Large intestine (tissue), 12 donors: ENCODE data around the gene KRTAP4-2. TPM values are rescaled to one million over a fixed set of nuclear protein-coding genes. Genes with fewer than 3 reads are reported as not detected.
"Not testable (repeated sequence)": the region's sequence is repeated elsewhere in the genome, so short reads cannot be mapped to it uniquely, and the experiment has no call there.

ENCODE experiments used
- DNase-seq, 2 donors: peaks; one replicate each; pipeline versions ENCODE4 v3.0.0 to v3.0.0-alpha.2; 2013
- H3K27ac ChIP-seq: one replicate; pipeline ENCODE4 v1.5.1; 2013; ENCODE audit warnings: low read length
- H3K27me3 ChIP-seq: 2 replicates; pipeline ENCODE4 v1.6.1; 2013; ENCODE audit warnings: low read length; ENCODE audit not compliant: control insufficient read depth, insufficient read depth
- H3K36me3 ChIP-seq: 2 replicates; pipeline ENCODE4 v1.6.1; 2013; ENCODE audit warnings: low read length; ENCODE audit not compliant: control insufficient read depth, insufficient read depth
- H3K4me1 ChIP-seq: one replicate; pipeline ENCODE4 v1.6.1; 2013; ENCODE audit warnings: low read length; ENCODE audit not compliant: control insufficient read depth, insufficient read depth
- H3K4me3 ChIP-seq: one replicate; pipeline ENCODE4 v1.5.1; 2013; ENCODE audit warnings: low read length
- H3K9me3 ChIP-seq: one replicate; pipeline ENCODE4 v1.6.1; 2013; ENCODE audit warnings: mild to moderate bottlenecking, low read depth, low read length, moderate library complexity; ENCODE audit not compliant: control insufficient read depth
- WGBS: methylation state at CpG from one replicate; pipeline ENCODE4 v1.1.5; 2013; ENCODE audit warnings: low lambda C conversion rate; ENCODE audit not compliant: insufficient coverage; 5-methylcytosine and 5-hydroxymethylcytosine counted together
- long read RNA-seq, 11 donors: transcript quantifications; one replicate each; lab custom pipeline, GENCODE V29; 2026
- polyA plus RNA-seq: library from polyadenylated mRNA; unstranded; fragments of 120-200 nt; gene quantifications from one replicate; pipeline ENCODE4 v1.2.1, GENCODE V29; 2013

Gene KRTAP4-2
- not detected for polyA plus RNA-seq
- long read RNA-seq, donor 1, result 0 reads
- long read RNA-seq, donor 2, result 0 reads
- long read RNA-seq, donor 3, result 0 reads
- long read RNA-seq, donor 4, result 0 reads
- long read RNA-seq, donor 5, result 0 reads
- long read RNA-seq, donor 6, result 0 reads
- long read RNA-seq, donor 7, result 0 reads
- long read RNA-seq, donor 8, result 0 reads
- long read RNA-seq, donor 9, result 0 reads
- long read RNA-seq, donor 10, result 0 reads
- long read RNA-seq, donor 11, result 0 reads

- no peak within 1 kb of the TSS for H3K4me3 ChIP-seq
- peaks cover 52% of the 10 kb centered on the region for H3K27me3 ChIP-seq
- no peaks in the 10 kb centered on the region for H3K36me3 ChIP-seq
- no peak for DNase-seq
- H3K9me3 ChIP-seq, result no peaks in the 10 kb centered on the region
- no peak within 1 kb of the TSS for H3K27ac ChIP-seq
- H3K4me1 ChIP-seq, result peaks cover 2% of the 10 kb centered on the region
- no CpG with 5 or more reads among the region's 7 CpGs for WGBS
Observed at GRCh38 chr17:41177727-41178271, at the start of gene KRTAP4-2. Gene KRTAP4-2 (minus strand): TSS chr17:41178221. CDS start chr17:41178164, 57 bp downstream.

- H3K4me1 ChIP-seq, H3K27ac ChIP-seq, H3K4me3 ChIP-seq, H3K36me3 ChIP-seq, H3K9me3 ChIP-seq, H3K27me3 ChIP-seq, DNase-seq: not testable (repeated sequence)
- no CpG with 5 or more reads among the region's 4 CpGs for WGBS
Observed at GRCh38 chr17:41226598-41227095, 48.6 kb upstream of the KRTAP4-2 start, which contains the start of gene KRTAP9-2. Gene KRTAP9-2 (plus strand): TSS chr17:41226648. CDS start chr17:41226655, 7 bp downstream.

- Histone ChIP-seq H3K9me3 (no peaks in the 10 kb centered on the region), H3K27me3 (peaks cover 4% of the 10 kb centered on the region), H3K4me3 (no peak overlapping the region), H3K4me1 (no peaks in the 10 kb centered on the region), H3K27ac (no peak overlapping the region), H3K36me3 (no peaks in the 10 kb centered on the region)
- no CpG with 5 or more reads among the region's 6 CpGs for WGBS
- no peak for DNase-seq
Observed at GRCh38 chr17:41226051-41226450, 48.0 kb upstream of the KRTAP4-2 start.

DNA sequence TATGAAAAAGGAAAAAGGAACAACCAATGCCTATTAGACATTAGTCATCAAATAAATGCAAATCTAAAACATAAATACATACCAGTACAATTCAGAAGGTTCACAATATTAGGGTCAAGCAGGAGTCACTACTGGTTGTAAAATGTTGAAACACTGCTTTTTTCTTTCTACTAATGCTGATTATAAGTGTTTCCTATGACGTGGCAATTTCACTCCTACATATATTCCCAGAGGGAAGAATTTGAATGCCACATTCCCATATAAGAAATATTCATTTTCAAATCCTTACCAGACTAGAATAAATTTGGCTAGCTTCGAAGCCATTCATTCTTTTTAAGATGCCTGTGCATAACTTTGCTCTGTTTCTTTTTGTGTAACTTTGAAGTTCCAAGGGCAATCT is 45.8 kb upstream of the KRTAP4-2 start:
- WGBS, result no CpG with 5 or more reads among the region's 2 CpGs
- DNase-seq, result no peak
- H3K27ac ChIP-seq, result no peak overlapping the region
- peaks cover 4% of the 10 kb centered on the region for H3K27me3 ChIP-seq
- H3K9me3 ChIP-seq, result no peaks in the 10 kb centered on the region
- H3K4me1 ChIP-seq, result no peaks in the 10 kb centered on the region
- H3K36me3 ChIP-seq, result no peaks in the 10 kb centered on the region
- H3K4me3 ChIP-seq, result no peak overlapping the region

GRCh38 chr17:41215681-41216080 is 37.7 kb upstream of the KRTAP4-2 start:
- DNase-seq, result no peak
- WGBS, result no CpG with 5 or more reads among the region's 1 CpG
- H3K27ac ChIP-seq, result no peak overlapping the region
- no peak overlapping the region for H3K4me3 ChIP-seq
- no peaks in the 10 kb centered on the region for H3K4me1 ChIP-seq
- no peaks in the 10 kb centered on the region for H3K36me3 ChIP-seq
- H3K9me3 ChIP-seq, result no peaks in the 10 kb centered on the region
- peaks cover 3% of the 10 kb centered on the region for H3K27me3 ChIP-seq

GRCh38 chr17:41212524-41213169 is 34.6 kb upstream of the KRTAP4-2 start:
- H3K27ac ChIP-seq, result no peak overlapping the region
- no CpG with 5 or more reads among the region's 7 CpGs for WGBS
- H3K4me1 ChIP-seq, result no peaks in the 10 kb centered on the region
- H3K4me3 ChIP-seq, result no peak overlapping the region
- H3K9me3 ChIP-seq, result no peaks in the 10 kb centered on the region
- H3K27me3 ChIP-seq, result peaks cover 10% of the 10 kb centered on the region
- DNase-seq, result no peak
- no peaks in the 10 kb centered on the region for H3K36me3 ChIP-seq

- no CpG with 5 or more reads among the region's 1 CpG for WGBS
- H3K36me3 ChIP-seq, result no peaks in the 10 kb centered on the region
- peaks cover 10% of the 10 kb centered on the region for H3K27me3 ChIP-seq
- no peak overlapping the region for H3K4me3 ChIP-seq
- no peaks in the 10 kb centered on the region for H3K9me3 ChIP-seq
- no peaks in the 10 kb centered on the region for H3K4me1 ChIP-seq
- no peak overlapping the region for H3K27ac ChIP-seq
- DNase-seq, result no peak
Observed at GRCh38 chr17:41211845-41212466, 33.9 kb upstream of the KRTAP4-2 start.

GRCh38 chr17:41199421-41200078 is 21.5 kb upstream of the KRTAP4-2 start:
- Histone ChIP-seq H3K9me3 (no peaks in the 10 kb centered on the region), H3K4me3 (no peak overlapping the region), H3K4me1 (no peaks in the 10 kb centered on the region), H3K27ac (no peak overlapping the region), H3K36me3 (no peaks in the 10 kb centered on the region), H3K27me3 (no peaks in the 10 kb centered on the region)
- no CpG with 5 or more reads among the region's 5 CpGs for WGBS
- DNase-seq, result no peak

DNA sequence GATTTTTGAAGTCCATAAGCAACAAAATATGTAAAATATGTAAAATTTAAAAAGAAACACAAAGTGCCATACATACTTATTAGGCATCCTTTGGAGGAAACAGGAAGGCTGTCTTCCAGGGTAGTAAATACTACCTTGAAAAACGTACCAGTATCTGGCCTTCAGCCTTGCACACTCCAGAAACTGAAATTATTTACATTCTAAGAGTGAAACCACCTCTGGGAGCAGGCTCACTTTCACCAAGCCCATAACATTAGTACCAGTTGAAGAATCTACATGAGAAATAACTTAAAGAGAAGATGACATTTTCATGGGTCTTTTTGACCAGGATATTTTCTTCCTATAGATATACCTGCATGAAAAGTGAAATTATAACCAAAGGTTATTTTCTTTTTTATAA is 18.0 kb upstream of the KRTAP4-2 start:
- no peaks in the 10 kb centered on the region for H3K36me3 ChIP-seq
- H3K27ac ChIP-seq, result no peak overlapping the region
- no CpG with 5 or more reads among the region's 1 CpG for WGBS
- H3K4me3 ChIP-seq, result no peak overlapping the region
- no peak for DNase-seq
- peaks cover 4% of the 10 kb centered on the region for H3K27me3 ChIP-seq
- H3K4me1 ChIP-seq, result no peaks in the 10 kb centered on the region
- no peaks in the 10 kb centered on the region for H3K9me3 ChIP-seq

GRCh38 chr17:41190328-41190727 is 12.3 kb upstream of the KRTAP4-2 start:
- Histone ChIP-seq H3K27me3 (peaks cover 28% of the 10 kb centered on the region), H3K4me3 (no peak overlapping the region), H3K27ac (no peak overlapping the region), H3K4me1 (no peaks in the 10 kb centered on the region), H3K36me3 (no peaks in the 10 kb centered on the region), H3K9me3 (peaks cover 1% of the 10 kb centered on the region)
- no CpG with 5 or more reads among the region's 3 CpGs for WGBS
- no peak for DNase-seq
